ENCODE data around the gene TMEM250.
A peak's percentile ranks its signal among the peaks of the same experiment; 100 is the strongest.
"Not testable (repeated sequence)": the region's sequence is repeated elsewhere in the genome, so short reads cannot be mapped to it uniquely, and the experiment has no call there.

The TMEM250 gene

DNA sequence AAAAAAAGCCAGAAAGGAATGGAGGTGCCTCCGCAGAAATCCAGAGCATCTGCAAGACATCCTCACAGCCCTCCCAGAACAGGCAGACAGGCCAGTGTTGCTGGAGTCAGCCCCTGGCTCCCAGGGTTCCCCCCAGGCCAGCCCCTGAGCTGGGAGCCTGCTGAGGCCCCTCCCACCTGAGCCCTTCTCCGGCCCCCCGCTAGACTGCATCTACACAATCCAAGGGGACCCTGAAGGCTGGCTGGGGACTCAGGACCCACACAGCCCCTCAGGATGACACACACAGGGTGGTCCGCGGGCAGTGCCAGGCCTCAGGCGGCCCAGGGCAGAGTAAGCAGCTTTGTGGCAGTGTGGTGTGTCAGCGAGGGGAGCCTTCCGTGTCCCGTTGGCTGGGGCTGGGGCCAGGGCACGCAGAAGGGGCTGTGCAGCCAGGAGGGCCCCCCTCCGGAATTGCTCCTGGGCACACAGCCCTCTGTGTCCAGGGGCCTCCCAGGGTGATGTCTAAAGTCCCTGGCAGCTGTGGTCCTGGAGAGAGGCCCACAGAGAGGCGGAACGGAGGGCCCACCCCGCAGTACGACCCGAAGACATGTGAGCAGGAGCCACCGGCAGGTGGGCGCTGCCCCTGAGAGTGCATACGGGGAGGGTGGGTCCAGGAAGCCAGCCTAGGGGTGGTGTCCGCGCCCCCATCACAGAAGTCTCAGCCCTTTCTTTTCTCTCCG, 2.9 kb downstream of the TMEM250 start:
- FAIRE-seq (no peak), DNase-seq (ENCODE audit: extremely low spot score, insufficient read length, low read depth) (no peak)

DNA sequence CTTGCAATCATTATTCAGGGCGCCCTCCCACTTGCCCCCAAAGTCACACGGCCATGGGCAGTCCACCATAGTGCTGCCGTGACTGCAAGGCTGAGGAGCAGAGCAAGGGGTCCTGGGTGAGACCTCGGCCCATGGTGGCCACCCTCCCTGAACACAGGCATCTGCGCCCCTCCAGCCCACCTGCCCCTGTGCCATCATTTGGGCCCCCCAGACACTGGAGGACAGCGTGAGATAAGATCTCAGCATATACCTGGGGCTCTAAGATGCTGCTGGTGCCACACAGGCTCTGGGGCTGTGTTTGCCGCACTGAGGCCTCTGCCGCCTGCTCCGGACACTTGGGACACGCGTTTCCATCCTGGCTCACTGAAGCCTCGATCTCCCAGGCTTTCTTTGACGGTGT, 3.5 kb downstream of the TMEM250 start:
- no peak for DNase-seq (ENCODE audit: extremely low spot score, insufficient read length, low read depth)
- FAIRE-seq: no peak

DNA sequence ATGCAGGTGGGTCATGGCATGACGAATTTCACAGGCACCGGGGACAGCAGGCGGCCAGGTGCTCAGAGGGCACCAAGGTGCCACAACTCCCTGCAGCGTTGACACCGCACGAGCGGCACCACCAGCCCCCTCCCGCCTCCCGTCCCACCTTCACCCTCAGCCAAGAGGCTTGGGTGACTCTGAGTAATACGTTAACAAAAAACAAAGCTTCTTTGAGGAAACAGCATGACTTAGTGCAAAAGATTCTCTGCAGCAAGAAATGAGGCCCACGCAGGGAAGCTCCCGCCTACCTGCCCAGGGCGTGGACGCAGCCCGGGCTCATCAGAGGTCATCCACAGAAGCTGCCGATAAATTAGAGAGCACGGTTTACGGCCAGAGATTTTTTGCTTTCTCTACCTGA, 4.1 kb downstream of the TMEM250 start:
- FAIRE-seq: no peak
- DNase-seq (ENCODE audit: extremely low spot score, insufficient read length, low read depth): no peak

DNA sequence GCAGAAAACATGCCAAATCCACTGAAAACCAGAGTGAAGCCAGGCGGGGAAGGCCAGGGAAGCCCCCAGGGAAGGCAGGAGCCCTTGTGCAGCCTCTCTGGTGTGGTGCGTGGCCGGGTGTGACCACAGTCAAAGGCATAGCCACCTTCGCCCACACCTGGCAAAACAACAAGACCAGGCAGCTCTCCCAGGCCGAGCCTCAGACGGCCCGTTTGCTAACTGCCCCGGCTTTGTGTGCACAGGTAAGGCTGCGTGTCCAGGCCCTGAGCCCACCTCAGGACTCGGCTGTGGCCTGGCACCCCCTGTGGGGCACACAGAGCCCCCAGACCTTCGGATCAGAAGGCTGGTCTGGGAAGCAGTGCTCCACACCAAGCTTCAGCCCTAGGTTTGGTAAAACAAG, 6.1 kb downstream of the TMEM250 start:
- DNase-seq (ENCODE audit: extremely low spot score, insufficient read length, low read depth) (no peak), FAIRE-seq (no peak)

DNA sequence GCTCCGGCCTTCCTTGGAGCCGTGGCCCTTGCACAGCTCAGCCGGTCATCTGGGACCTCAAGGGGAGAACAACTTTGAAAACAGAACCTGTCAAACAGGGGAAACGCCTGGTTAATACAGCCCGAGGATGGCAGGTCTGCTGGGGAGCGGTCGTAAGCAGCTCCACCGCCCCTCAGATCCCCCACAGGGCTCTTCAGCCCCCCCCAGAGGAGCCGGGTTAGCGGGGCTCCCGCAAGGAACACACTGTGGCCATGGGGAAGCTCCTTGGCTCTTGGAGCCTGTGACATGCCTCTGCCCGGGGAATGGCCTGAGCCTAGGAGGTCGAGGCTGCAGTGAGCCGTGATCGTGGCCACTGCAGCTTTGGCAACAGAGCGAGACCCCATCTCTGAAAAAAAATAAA, 6.8 kb downstream of the TMEM250 start:
- no peak for FAIRE-seq
- DNase-seq (ENCODE audit: extremely low spot score, insufficient read length, low read depth): no peak

DNA sequence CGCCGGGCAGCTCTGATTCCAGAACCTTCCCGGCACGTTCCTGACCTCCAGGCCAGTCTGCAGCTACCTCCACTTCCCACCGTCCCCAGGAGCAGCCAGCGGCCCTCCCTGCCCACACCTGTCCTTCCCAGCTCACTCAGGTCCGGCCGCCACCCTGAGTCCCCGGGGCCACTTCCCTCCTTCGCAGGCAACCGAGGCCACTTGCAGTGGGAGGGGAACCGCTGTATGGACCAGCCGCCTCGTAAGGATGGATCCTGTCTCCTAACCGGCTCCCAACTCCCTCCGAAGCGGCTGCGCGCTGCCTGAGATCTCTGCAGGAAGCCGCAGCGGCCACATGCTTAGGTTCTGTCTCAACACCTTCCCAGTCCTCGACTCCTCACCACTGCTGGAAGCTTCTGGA, 7.5 kb downstream of the TMEM250 start:
- no peak for FAIRE-seq
- DNase-seq (ENCODE audit: extremely low spot score, insufficient read length, low read depth): no peak

DNA sequence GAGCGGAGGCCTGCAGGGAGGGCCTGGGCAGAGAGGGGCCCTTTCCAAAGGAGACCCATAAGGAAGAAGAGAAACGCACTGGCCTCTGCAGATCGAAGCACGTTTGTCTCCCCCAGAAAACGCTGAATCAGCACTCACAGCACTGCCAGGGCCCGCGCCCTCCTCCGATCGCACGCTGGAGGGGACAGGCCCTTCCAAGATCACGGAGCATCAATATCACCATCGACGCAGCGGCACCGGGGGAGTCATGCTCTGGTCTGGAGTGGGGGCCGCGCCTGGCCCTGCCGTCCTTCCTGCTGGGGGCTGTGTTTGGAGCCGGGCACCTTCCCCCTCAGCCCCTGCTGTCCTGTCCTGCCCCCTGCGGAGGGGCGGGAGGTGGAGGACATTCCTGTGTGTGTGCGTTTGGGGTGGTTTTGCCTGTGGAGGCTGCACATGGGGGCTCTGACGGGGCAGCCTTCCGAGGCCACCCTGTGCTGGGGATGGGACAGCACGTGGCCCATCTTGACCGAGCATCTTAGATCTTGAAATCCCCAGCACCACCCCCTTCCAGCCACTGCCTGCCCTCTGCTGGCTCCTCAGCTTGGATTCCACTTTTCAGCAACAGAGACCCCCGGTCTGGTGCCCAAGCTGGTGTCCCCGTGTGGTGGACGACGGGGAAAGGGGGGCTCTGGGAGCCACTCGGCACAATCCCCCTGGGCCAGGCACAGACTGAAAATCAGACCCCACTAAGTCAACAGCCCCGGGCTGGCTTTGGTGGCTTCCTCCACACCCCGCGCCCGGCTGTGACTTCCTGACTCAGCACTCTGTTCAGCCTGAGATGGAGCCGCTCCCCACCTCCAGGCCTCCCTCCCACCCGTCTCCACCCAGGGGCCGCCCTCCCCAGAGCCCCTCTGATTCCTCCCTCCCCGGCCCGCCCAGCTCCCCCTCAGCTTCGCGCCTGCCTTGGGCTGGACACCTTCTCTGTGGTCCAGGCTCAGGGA, 8.3 kb downstream of the TMEM250 start:
- DNase-seq (ENCODE audit: extremely low spot score, insufficient read length, low read depth) (no peak), FAIRE-seq (peak; percentile 55)

DNA sequence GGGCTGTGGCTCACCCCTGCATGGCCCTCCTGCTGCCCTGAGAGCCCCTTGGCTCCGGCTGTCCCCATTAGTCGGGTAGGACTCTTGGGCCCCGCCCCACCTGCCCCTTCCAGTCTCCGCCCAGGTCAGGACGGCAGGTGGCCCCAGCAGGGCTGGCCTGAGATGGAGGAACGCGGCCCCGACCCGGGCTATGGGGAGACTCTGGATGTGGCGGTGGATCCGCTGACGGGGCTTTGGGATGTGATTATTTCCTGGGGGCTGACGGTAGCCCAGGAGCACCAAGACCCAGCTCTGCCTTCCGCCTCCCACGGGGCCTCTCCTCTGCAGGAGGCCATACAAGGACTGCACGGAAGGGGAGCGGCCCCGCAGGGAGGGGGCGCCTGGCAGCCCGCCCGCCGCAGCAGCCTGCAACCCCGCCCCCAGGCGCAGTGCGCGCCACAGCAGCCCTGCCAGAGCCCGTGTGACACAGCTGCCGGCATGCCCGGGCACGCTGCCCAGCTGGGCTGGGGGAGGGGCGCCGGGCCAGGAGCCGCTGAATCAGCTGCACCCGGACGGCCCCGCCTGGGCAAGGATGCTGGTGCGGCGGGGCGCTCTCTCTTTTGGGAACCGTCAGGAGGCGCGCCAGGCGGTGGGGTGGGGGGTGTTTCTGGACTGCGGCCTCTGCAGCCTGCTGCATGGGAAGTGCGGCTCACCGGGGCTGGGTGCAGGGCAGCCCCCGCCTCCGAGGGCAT, 9.2 kb downstream of the TMEM250 start:
- FAIRE-seq (peak; percentile 91), DNase-seq (ENCODE audit: extremely low spot score, insufficient read length, low read depth) (peak; percentile 73)

DNA sequence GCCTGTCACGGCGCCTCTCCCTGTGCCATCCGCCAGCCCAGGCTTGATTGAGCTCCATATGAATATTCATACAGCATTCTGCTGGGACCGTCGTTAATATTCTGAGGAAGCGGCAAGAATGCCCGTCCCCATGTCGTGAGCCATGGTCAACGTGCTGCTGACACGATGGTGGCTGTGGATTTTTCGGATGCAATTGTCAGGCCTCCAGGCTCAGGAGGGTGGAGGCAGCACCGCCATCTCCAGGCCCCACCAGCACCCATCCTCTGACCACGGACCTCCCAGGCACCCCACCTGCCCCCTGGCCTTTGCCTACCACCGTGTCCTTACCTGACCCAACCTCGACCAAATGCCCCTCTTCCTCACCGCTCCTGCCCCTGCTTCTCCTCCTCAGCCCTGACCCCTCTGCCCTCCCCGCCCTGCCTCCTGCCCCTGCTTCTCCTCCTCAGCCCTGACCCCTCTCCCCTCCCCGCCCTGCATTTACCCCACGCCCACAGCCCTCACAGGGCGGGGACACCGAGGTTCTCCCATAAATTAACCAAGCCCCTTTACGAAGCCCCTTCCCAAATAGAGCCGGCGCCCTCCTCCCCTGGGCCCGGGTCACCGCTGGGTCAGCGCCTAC, 9.9 kb downstream of the TMEM250 start:
- FAIRE-seq (no peak), DNase-seq (ENCODE audit: extremely low spot score, insufficient read length, low read depth) (no peak)

DNA sequence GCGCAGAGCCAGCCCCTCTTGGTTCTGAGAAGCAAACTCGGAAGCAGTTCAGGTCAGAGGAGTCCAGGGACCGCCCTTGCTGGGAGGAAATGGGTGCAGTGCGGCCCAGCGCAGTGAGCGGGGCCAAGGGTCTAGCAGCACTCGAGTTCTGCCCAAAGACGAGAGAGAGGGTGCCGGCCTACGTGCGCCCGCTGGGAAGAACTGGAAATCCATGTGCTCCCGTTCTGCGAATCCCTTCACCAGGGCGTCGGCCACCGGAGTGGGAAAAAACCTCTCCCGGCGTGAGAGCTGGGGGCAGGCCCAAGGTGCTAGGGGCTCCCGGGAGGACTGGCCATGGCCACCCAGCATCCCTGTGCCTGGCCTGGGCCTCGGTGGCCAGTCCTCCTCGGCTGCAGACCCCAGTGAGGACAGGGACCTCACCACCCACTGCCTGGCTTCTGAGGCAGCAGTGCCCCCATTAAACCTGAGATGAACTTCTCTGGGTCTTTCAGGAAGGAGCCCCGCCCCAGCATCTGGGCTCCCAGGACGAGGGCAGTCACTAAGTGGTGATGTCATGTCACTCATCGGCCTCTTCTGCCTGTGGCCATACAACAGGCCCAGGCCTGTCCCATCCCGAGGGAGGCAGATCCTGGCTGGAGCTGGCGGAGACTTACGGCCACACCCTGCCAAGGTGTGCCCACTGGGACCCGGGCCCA, 10.6 kb downstream of the TMEM250 start:
- DNase-seq (ENCODE audit: extremely low spot score, insufficient read length, low read depth): no peak
- FAIRE-seq: no peak

DNA sequence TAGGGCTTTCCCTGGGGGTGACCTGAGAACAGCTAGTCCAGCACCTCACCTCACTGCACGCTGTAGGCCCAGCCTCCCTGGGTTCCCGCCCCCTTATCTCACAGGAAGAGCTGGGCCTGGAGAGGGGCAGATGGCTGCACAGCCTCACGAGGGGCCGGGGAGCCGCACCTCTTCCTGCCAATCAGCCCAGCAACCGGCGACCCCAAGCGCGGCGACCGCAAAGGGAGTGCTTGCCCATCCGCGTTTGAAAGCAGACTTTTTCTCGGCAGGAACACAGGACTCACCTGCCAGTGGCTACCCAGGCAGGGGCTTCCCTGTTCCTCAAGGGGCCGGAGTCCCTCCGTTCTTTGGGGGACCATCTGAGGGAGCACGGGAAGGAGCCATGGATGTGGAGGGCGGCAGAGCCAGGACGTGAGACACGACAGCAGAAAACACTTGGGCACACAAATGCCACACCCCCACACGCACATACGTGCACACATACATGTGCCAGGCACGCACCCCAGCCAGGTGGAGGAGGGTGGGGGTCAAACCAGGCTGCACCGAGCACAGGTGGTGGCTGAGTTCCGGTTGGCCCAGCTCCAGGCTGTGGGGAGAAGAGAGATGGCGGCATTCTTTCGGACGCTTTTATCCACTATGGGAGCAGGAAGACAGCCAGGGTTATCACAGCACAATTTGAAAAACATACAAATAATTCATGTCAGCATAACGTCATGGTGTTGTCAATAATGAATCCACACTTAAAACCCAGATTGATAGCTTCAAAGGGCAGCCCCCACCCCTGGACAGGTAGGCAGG, 11.3 kb downstream of the TMEM250 start:
- DNase-seq (ENCODE audit: extremely low spot score, insufficient read length, low read depth): no peak

DNA sequence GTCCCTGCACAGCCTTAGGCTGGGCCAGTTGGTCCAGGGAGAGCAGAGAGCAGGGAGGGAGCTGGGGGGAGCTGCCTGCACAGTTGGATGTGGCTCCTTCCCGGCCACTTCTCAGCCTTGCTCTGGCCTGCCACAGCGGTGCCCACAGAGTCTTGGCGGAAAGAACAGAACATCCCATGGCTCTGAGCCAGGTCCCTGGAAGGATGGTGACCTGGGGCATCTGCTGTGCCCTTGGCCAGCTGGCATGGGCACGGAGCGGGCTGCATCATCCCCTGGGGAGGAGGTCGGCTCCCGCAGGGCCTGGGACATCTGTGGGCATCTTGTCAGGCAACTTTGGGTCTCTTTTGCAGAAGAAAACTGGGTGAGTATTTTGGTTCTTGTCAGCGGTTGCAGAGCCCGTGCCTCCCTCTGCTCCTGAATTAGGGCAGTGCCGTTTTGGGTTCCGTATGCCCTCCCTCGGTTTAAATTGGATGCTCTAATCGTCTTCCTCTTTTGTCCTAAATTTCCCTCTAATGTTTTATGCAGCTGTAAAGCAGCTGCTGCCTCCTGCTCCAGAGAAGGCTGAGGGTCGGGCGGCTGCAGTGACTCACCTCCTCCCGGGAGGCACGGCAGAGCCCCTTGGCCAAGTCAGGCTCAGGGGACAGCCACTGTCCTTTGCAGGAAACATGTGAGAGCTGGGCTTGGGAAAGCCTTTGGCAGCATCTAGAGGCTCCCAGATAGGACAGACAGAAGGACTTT, 13.1 kb downstream of the TMEM250 start:
- FAIRE-seq (no peak), DNase-seq (ENCODE audit: extremely low spot score, insufficient read length, low read depth) (no peak)

More for the DNA sequence above, 11.3 kb downstream of the TMEM250 start:
- peak; percentile 67 for FAIRE-seq

DNA sequence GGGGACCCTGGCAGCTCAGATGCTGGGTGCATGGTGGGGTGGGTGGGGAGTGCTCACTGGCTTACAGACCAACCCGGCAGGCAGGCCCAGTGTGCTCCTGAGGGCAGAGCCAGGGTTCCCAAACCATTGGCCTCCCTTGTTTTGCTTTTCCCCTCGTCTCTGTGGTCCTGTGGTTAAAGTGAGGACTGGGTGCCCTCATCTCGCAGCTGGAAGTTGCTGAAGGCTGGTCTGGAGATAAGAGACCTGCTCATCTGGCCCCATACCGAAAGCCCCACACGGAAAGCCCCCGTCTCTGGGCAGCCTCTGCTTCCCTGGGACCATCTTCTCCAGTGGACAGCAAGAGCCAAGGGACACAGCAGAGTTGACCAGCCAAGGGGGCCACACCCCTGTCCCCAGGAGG, 13.8 kb downstream of the TMEM250 start:
- no peak for DNase-seq (ENCODE audit: extremely low spot score, insufficient read length, low read depth)
- FAIRE-seq: no peak

DNA sequence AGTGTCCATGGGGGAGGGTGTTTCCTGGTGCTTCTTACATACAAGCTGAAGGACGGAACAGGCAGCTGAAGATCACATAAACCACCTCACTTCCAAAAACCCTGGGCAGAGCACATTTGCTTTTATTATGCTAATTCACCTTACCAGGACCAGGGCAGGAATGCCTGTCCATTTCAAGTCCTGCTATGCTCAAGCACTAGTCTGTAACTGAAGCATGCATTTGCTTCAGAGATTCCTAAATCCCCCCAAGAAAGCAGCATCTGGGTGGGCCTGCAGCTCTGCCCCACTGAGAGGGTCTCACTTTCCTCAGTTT, 14.2 kb downstream of the TMEM250 start:
- no peak for DNase-seq (ENCODE audit: extremely low spot score, insufficient read length, low read depth)
- no peak for FAIRE-seq

DNA sequence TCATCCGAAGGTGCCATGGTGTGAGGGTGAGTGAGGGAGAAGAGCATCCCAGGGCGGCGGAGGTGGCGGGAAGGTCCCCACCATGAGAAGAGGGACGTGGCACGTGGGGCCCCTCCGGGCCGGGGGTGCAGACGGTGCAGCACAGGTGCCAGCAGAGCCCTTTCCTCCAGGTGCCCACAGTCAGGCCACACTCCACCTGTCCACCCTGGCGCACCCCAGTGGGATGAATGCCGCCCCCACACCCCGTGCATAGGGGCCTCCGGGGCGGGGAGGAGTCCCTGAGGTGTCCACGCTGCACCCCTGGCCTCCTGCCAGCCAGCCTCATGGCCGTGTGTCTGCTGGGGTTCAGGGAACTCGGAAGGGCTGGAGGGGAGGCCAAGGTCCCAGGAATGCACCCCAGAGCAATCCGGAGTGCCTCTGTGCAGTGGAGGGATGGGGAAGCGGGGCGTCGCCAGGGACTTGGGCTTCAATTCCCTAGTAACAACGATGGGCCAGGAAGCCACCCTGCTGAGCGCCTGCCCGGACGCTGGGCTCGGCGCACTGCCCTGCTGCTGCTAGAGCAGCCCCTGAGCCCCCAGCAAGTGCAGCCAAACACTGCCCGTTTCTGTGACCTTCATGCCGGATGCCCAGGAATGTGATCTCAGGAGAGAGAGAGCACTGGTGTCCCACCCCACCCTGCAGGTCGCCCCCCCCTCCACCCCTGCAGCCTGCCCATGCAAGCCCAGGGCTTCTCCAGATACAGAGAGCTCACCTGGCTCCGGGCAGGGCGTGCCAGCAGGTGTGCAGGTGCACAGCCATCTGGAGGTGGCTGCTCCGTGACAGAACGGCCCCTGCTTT, 14.8 kb downstream of the TMEM250 start:
- FAIRE-seq: no peak
- DNase-seq (ENCODE audit: extremely low spot score, insufficient read length, low read depth): no peak

DNA sequence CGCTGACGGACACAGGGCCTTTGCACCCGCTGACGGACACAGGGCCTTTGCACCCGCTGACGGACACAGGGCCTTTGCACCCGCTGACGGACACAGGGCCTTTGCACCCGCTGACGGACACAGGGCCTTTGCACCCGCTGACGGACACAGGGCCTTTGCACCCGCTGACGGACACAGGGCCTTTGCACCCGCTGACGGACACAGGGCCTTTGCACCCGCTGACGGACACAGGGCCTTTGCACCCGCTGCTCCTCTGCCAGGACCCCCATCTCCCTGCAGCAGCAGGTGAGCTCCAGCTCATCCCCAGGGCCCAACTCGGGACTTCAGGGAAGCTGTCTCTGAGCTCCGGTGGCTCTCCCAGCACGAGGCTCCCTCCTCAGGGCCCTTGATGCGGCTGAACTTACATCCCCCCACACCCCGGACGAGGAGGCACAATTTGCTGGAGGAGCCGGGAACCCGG, 17.0 kb downstream of the TMEM250 start:
- FAIRE-seq; DNase-seq (ENCODE audit: extremely low spot score, insufficient read length, low read depth): not testable (repeated sequence)
